HepG2 (cell line): ENCODE measurements around the gene WWTR1. TPM values are rescaled to one million over a fixed set of nuclear protein-coding genes. Genes with fewer than 3 reads are reported as not detected.

Experiments used
- ATAC-seq: fragments of 200-7000 bp; cut with Tn5 transposase; 3 replicates; pipeline ENCODE4 v1.9.1; 2020; ENCODE audit warnings: mild to moderate bottlenecking, moderate library complexity
- BruUV-seq: library from RNA; stranded (reverse); fragments of 400-500 nt; replicated peaks from 2 replicates; lab custom pipeline; 2021; lab: Mats Ljungman, UMichigan
- CTCF ChIA-PET: fragments of 300-600 bp; formaldehyde crosslinking; extraction: SDS; loops from one replicate; lab custom pipeline; 2021; ENCODE audit warnings: low total read pairs, inconsistent platforms, low intra/inter-chr PET ratio; lab: Yijun Ruan, JAX
- POLR2A ChIA-PET: fragments of 350-600 bp; sonication (Branson Sonifier 250); formaldehyde crosslinking; loops from one replicate; lab custom pipeline; 2020; ENCODE audit warnings: antibody characterized with exemption, inconsistent platforms; lab: Yijun Ruan, JAX
- DNase-seq: peaks from one replicate; pipeline ENCODE4 v3.0.0-alpha.2; 2015; ENCODE audit warnings: low spot score
- FAIRE-seq: peaks from 3 replicates; lab custom pipeline; 2011; peaks lifted over from hg19 to GRCh38; lab: Jason Lieb, UNC
- H2AFZ ChIP-seq: one replicate; pipeline ENCODE4 v1.6.1; 2011; ENCODE audit warnings: low read length, inconsistent platforms
- H3K27ac ChIP-seq: fragments of 300-600 bp; 3 replicates; pipeline ENCODE4 v1.8.0; 2011; ENCODE audit warnings: mixed run types, mild to moderate bottlenecking, mixed read lengths, low read length, inconsistent platforms; ENCODE audit not compliant: insufficient read depth; ENCODE audit errors: extremely low read length
- H3K27me3 ChIP-seq, 2 experiments: fragments of 200-600 bp in 1 of 2; 2 replicates in 1 of 2; 3 replicates in 1 of 2; pipeline versions ENCODE4 v1.6.0 to v1.8.0; 2011; ENCODE audit warnings: low read length in 2 of 2, mild to moderate bottlenecking in 2 of 2, moderate library complexity in 2 of 2, inconsistent platforms in 1 of 2; ENCODE audit not compliant: insufficient read depth in 2 of 2, control insufficient read depth in 1 of 2
- H3K36me3 ChIP-seq, 2 experiments: fragments of 200-600 bp in 1 of 2; replicated peaks in 1 of 2; 2 replicates in 1 of 2; 3 replicates in 1 of 2; pipeline versions ENCODE4 v1.5.1 to v1.8.0; 2011; ENCODE audit warnings: low read length in 2 of 2, inconsistent platforms in 1 of 2; ENCODE audit not compliant: insufficient read depth in 2 of 2, control insufficient read depth in 1 of 2
- H3K4me1 ChIP-seq: 2 replicates; pipeline ENCODE4 v1.5.1; 2012; ENCODE audit warnings: low read length, inconsistent platforms; ENCODE audit not compliant: insufficient read depth
- H3K4me2 ChIP-seq: 2 replicates; pipeline ENCODE4 v1.6.0; 2011; ENCODE audit warnings: low read depth, low read length, inconsistent platforms
- H3K4me3 ChIP-seq, 3 experiments: fragments of 200-600 bp in 1 of 3; sonication (generic), shearing (Covaris generic) in 1 of 3; replicated peaks in 1 of 3; 2 replicates each; pipeline ENCODE4 v1.5.1; 2011 to 2016; ENCODE audit warnings: low read length in 3 of 3, inconsistent platforms in 2 of 3, low read depth in 2 of 3, mild to moderate bottlenecking in 2 of 3, control low read depth in 1 of 3, mixed read lengths in 1 of 3; ENCODE audit not compliant: insufficient read depth in 1 of 3
- H3K79me2 ChIP-seq: one replicate; pipeline ENCODE4 v1.6.1; 2011; ENCODE audit warnings: low read length, inconsistent platforms; ENCODE audit not compliant: insufficient read depth
- H3K9ac ChIP-seq: 2 replicates; pipeline ENCODE4 v1.6.0; 2011; ENCODE audit warnings: mild to moderate bottlenecking, low read depth, low read length, inconsistent platforms; ENCODE audit not compliant: insufficient read depth
- H3K9me3 ChIP-seq: 2 replicates; pipeline ENCODE4 v1.5.1; 2012; ENCODE audit warnings: mild to moderate bottlenecking, low read length
- H4K20me1 ChIP-seq: 2 replicates; pipeline ENCODE4 v1.6.0; 2011; ENCODE audit warnings: inconsistent platforms, mild to moderate bottlenecking, low read length, moderate library complexity; ENCODE audit not compliant: insufficient read depth
- ARHGAP35 ChIP-seq: sonication (generic); formaldehyde crosslinking; IDR thresholded peaks from 2 replicates; pipeline ENCODE4 v1.9.0; 2022; ENCODE audit warnings: mild to moderate bottlenecking, inconsistent platforms, moderate library complexity, missing genetic modification reagents, borderline replicate concordance
- ATF7 ChIP-seq, 2 experiments: fragments of 450-650 bp in 1 of 2; sonication (generic) in 1 of 2; formaldehyde crosslinking in 1 of 2; IDR thresholded peaks; 2 replicates each; pipeline versions ENCODE4 v1.4.0 to v1.6.1; 2016 to 2020; ENCODE audit warnings: antibody characterized with exemption in 1 of 2, mild to moderate bottlenecking in 1 of 2, missing genetic modification reagents in 1 of 2
- HCFC1 ChIP-seq: fragments of 150-350 bp; IDR thresholded peaks from 2 replicates; pipeline ENCODE4 v1.6.1; 2014; ENCODE audit warnings: low read depth, low read length
- ISX ChIP-seq: sonication (generic); formaldehyde crosslinking; conservative IDR thresholded peaks from 2 replicates; pipeline ENCODE4 v1.5.0; 2020; ENCODE audit warnings: missing genetic modification reagents
- MED1 ChIP-seq: sonication (generic); formaldehyde crosslinking; IDR thresholded peaks from 2 replicates; pipeline ENCODE4 v1.4.0; 2020; ENCODE audit warnings: missing genetic modification reagents
- NFKB2 ChIP-seq: sonication (generic); formaldehyde crosslinking; IDR thresholded peaks from 2 replicates; pipeline ENCODE4 v1.4.0; 2020; ENCODE audit warnings: missing genetic modification reagents, borderline replicate concordance
- NKX3-1 ChIP-seq: sonication (generic); formaldehyde crosslinking; IDR thresholded peaks from 2 replicates; pipeline ENCODE4 v1.5.0; 2020; ENCODE audit warnings: missing genetic modification reagents
- NR2C2 ChIP-seq: sonication (generic); formaldehyde crosslinking; IDR thresholded peaks from 2 replicates; pipeline ENCODE4 v1.4.0; 2020; ENCODE audit warnings: missing genetic modification reagents, mild to moderate bottlenecking, moderate library complexity, borderline replicate concordance
- PBX3 ChIP-seq: sonication (generic); formaldehyde crosslinking; IDR thresholded peaks from 2 replicates; pipeline ENCODE4 v1.8.1; 2023; ENCODE audit warnings: missing genetic modification reagents, inconsistent platforms, borderline replicate concordance
- RFX3 ChIP-seq: IDR thresholded peaks from 2 replicates; pipeline ENCODE4 v1.6.1; 2016; ENCODE audit warnings: missing biosample characterization, missing genetic modification reagents
- SMAD1 ChIP-seq: sonication (generic); formaldehyde crosslinking; IDR thresholded peaks from 2 replicates; pipeline ENCODE4 v1.4.0; 2020; ENCODE audit warnings: missing genetic modification reagents, low read depth, mild to moderate bottlenecking, borderline replicate concordance
- SOX5 ChIP-seq: IDR thresholded peaks from 2 replicates; pipeline ENCODE4 v1.6.1; 2016; ENCODE audit warnings: borderline replicate concordance
- TAF1 ChIP-seq: sonication (generic); formaldehyde crosslinking; IDR thresholded peaks from 2 replicates; pipeline ENCODE4 v1.4.0; 2020; ENCODE audit warnings: missing genetic modification reagents
- ZNF674 ChIP-seq: sonication (generic); formaldehyde crosslinking; IDR thresholded peaks from 2 replicates; pipeline ENCODE4 v1.5.0; 2020; ENCODE audit warnings: low read depth, mild to moderate bottlenecking, missing genetic modification reagents
- ZUFSP ChIP-seq: sonication (generic); formaldehyde crosslinking; IDR thresholded peaks from 2 replicates; pipeline ENCODE4 v1.9.0; 2021; ENCODE audit warnings: missing genetic modification reagents, mild to moderate bottlenecking, borderline replicate concordance
- WGBS: methylation state at CpG from one replicate; pipeline ENCODE4 v1.1.6; 2017; ENCODE audit warnings: low lambda C conversion rate; 5-methylcytosine and 5-hydroxymethylcytosine counted together
- in situ Hi-C: cut with HindIII; loops from 2 replicates; pipeline ENCODE4 v1.10.0; 2017; ENCODE audit warnings: low pct_unique_long_range_greater_than_20kb; ENCODE audit not compliant: extremely low pct_ligation_motif_present
- intact Hi-C: fragments of 100-400 bp; cut with micrococcal nuclease; formaldehyde crosslinking; loops from one replicate; pipeline ENCODE4 v1.10.0; 2022; ENCODE audit not compliant: unreplicated experiment
- polyA plus RNA-seq, 8 experiments: library from polyadenylated mRNA; depleted of rRNA in 3 of 8; stranded (reverse) in 7 of 8; unstranded in 1 of 8; fragments of >200 nt; fragmentation: Illumina TruSeq in 4 of 8; extraction: Trizol in 4 of 8; gene quantifications; 2 replicates each; pipeline versions ENCODE4 v1.2.1 to v1.2.3, GENCODE V29; 2011 to 2016; ENCODE audit warnings: low read depth in 4 of 8, missing spikeins in 1 of 8, mixed read lengths in 1 of 8; ENCODE audit not compliant: insufficient read depth in 1 of 8
- total RNA-seq, 5 experiments: library from RNA; depleted of rRNA; stranded (reverse); fragments of >200 nt; fragmentation: Illumina TruSeq; extraction: Trizol; gene quantifications; 2 replicates each; pipeline ENCODE4 v1.2.3, GENCODE V29; 2016; ENCODE audit warnings: low read depth in 1 of 5

The WWTR1 gene
- total and polyA plus RNA-seq, 2 of the 13 experiments (the other 11 are each of a cell fraction or from before 2014, with no cell fraction given), result 19.7 to 139 TPM

- in situ Hi-C loops (no loop called here), intact Hi-C loops (no loop called here)
- ATAC-seq, result no peak
- POLR2A ChIA-PET, result interaction anchor here (1.0 to 1.2 kb wide), 3 partner anchors 9 to 32 kb away, joined by 3 read pairs; no protein-coding TSS in a partner anchor
- H3K27ac ChIP-seq, result peak overlapping the region; percentile 18
- H3K9ac ChIP-seq, result no peak overlapping the region
- no peak for FAIRE-seq
- CTCF ChIA-PET, result no interaction called here
- H4K20me1 ChIP-seq, result peaks cover 40% of the 10 kb centered on the region
- no peak for DNase-seq
- TF ChIP-seq SOX5 (CRISPR knock-in tag), result no peak
- TF ChIP-seq NR2C2 (CRISPR knock-in tag), result 0 out of 2 replicates have a peak, but pooled peaks have one; percentile 13
- TF ChIP-seq TAF1 (CRISPR knock-in tag), result no peak
- TF ChIP-seq NKX3-1, result no peak
- no peak overlapping the region for H2AFZ ChIP-seq
- H3K36me3 ChIP-seq, result peaks cover 17 to 29% of the 10 kb centered on the region in 2 experiments
- H3K4me1 ChIP-seq, result peaks cover 100% of the 10 kb centered on the region
- BruUV-seq, result no TSS peak
- no peaks in the 10 kb centered on the region for H3K27me3 ChIP-seq
- H3K4me3 ChIP-seq, result no peak overlapping the region
- WGBS, result 90% methylated on average over 15 of the region's 15 CpGs
- H3K9me3 ChIP-seq, result no peaks in the 10 kb centered on the region
- H3K4me2 ChIP-seq, result 0 out of 2 replicates have a peak overlapping the region, but pooled peaks have one; percentile 10
- H3K79me2 ChIP-seq, result peaks cover 93% of the 10 kb centered on the region
These were observed 19.4 kb downstream of the WWTR1 start for GRCh38 chr3:149638228-149639092.

- H3K36me3 ChIP-seq, result peaks cover 24 to 54% of the 10 kb centered on the region in 2 experiments
- H3K4me3 ChIP-seq, result no peak overlapping the region
- H3K4me1 ChIP-seq, result peaks cover 100% of the 10 kb centered on the region
- intact Hi-C loops, result no loop called here
- ChIA-PET POLR2A (no interaction called here), CTCF (no interaction called here)
- FAIRE-seq (no peak), DNase-seq (no peak), ATAC-seq (no peak)
- in situ Hi-C loops, result no loop called here
- H3K9me3 ChIP-seq, result no peaks in the 10 kb centered on the region
- no peaks in the 10 kb centered on the region for H3K27me3 ChIP-seq
- BruUV-seq, result no TSS peak
- no peak overlapping the region; the same call in 1 of the 2 replicates for H3K4me2 ChIP-seq
- no peak overlapping the region for H2AFZ ChIP-seq
- 88% methylated on average over 4 of the region's 4 CpGs for WGBS
- H3K79me2 ChIP-seq, result peaks cover 97% of the 10 kb centered on the region
- H3K9ac ChIP-seq, result no peak overlapping the region
- peaks cover 59% of the 10 kb centered on the region for H4K20me1 ChIP-seq
- H3K27ac ChIP-seq, result no peak overlapping the region
- TF ChIP-seq MED1 (CRISPR knock-in tag), result no peak
- no peak for TF ChIP-seq RFX3 (CRISPR knock-in tag)
- no peak for TF ChIP-seq ARHGAP35
- no peak for TF ChIP-seq ISX (CRISPR knock-in tag)
- TF ChIP-seq ZUFSP (CRISPR knock-in tag), result no peak
- no peak for TF ChIP-seq NFKB2 (CRISPR knock-in tag)
- no peak for TF ChIP-seq ATF7 (IDR thresholded peaks at IDR 0.05)
- no peak for TF ChIP-seq ATF7 (CRISPR knock-in tag; IDR thresholded peaks at IDR 0.05)
- TF ChIP-seq ZNF674, result no peak
- no peak for TF ChIP-seq SMAD1
- TF ChIP-seq HCFC1, result no peak
- TF ChIP-seq PBX3 (CRISPR knock-in tag), result no peak
These were observed 22.4 kb downstream of the WWTR1 start for GRCh38 chr3:149635396-149635795.
